K562 (cell line): ENCODE measurements around the gene CLCA1. TPM values are rescaled to one million over a fixed set of nuclear protein-coding genes. Genes with fewer than 3 reads are reported as not detected.

Experiments used
- ATAC-seq: fragments of 200-7000 bp; cut with Tn5 transposase; 3 replicates; pipeline ENCODE4 v1.9.1; 2020; ENCODE audit warnings: moderate library complexity
- BruUV-seq: library from RNA; stranded (reverse); fragments of 400-500 nt; replicated peaks from 2 replicates; lab custom pipeline; 2021; lab: Mats Ljungman, UMichigan
- CTCF ChIA-PET: fragments of 300-600 bp; formaldehyde crosslinking; extraction: SDS; loops from one replicate; lab custom pipeline; 2021; ENCODE audit warnings: low intra/inter-chr PET ratio; lab: Yijun Ruan, JAX
- POLR2A ChIA-PET: fragments of 300-600, 350-650 bp; sonication (Branson Sonifier 250); formaldehyde crosslinking; extraction: SDS; loops from one replicate; lab custom pipeline; 2021; ENCODE audit warnings: antibody characterized with exemption, inconsistent platforms; lab: Yijun Ruan, JAX
- DNase-seq, 4 experiments: peaks; one replicate each; pipeline versions ENCODE4 v3.0.0 to v3.0.0-alpha.2; 2011 to 2018; ENCODE audit warnings: low spot score in 3 of 4, mixed read lengths in 3 of 4; ENCODE audit errors: extremely low read depth in 1 of 4
- FAIRE-seq: peaks from 2 replicates; lab custom pipeline; 2011; peaks lifted over from hg19 to GRCh38; lab: Jason Lieb, UNC
- H2AFZ ChIP-seq: 2 replicates; pipeline ENCODE4 v1.6.0; 2011; ENCODE audit warnings: low read depth, low read length, control low read depth, inconsistent platforms
- H3K27ac ChIP-seq: fragments of 200-600 bp; 3 replicates; pipeline ENCODE4 v1.8.0; 2011; ENCODE audit warnings: low read depth, mild to moderate bottlenecking, control low read depth, inconsistent platforms, low read length, moderate library complexity, mixed read lengths; ENCODE audit errors: extremely low read depth
- H3K27me3 ChIP-seq, 2 experiments: fragments of 300-600 bp in 1 of 2; 2 replicates in 1 of 2; 3 replicates in 1 of 2; pipeline versions ENCODE4 v1.6.0 to v1.8.0; 2011; ENCODE audit warnings: inconsistent platforms in 2 of 2, low read length in 2 of 2, mild to moderate bottlenecking in 1 of 2, mixed read lengths in 1 of 2, moderate library complexity in 1 of 2; ENCODE audit not compliant: control insufficient read depth in 2 of 2, insufficient read depth in 2 of 2
- H3K36me3 ChIP-seq: fragments of 300-600 bp; 3 replicates; pipeline ENCODE4 v1.8.0; 2011; ENCODE audit warnings: mild to moderate bottlenecking, low read length, inconsistent platforms; ENCODE audit not compliant: control insufficient read depth, insufficient read depth
- H3K4me1 ChIP-seq, 2 experiments: fragments of 200-600 bp in 1 of 2; replicated peaks in 1 of 2; 2 replicates in 1 of 2; 3 replicates in 1 of 2; pipeline versions ENCODE4 v1.5.1 to v1.8.0; 2011; ENCODE audit warnings: inconsistent platforms in 2 of 2, low read length in 2 of 2, mild to moderate bottlenecking in 1 of 2, mixed read lengths in 1 of 2, moderate library complexity in 1 of 2; ENCODE audit not compliant: control insufficient read depth in 2 of 2, insufficient read depth in 2 of 2
- H3K4me2 ChIP-seq: 2 replicates; pipeline ENCODE4 v1.6.1; 2011; ENCODE audit warnings: low read length, control low read depth, inconsistent platforms, mixed read lengths; ENCODE audit not compliant: insufficient read depth
- H3K4me3 ChIP-seq: fragments of 200-600 bp; sonication (generic), shearing (Covaris generic); 2 replicates; pipeline ENCODE4 v1.5.1; 2016; ENCODE audit warnings: control low read depth, inconsistent platforms
- H3K79me2 ChIP-seq: fragments of 200-600 bp; 3 replicates; pipeline ENCODE4 v1.8.0; 2011; ENCODE audit warnings: low read length, inconsistent platforms; ENCODE audit not compliant: control insufficient read depth, insufficient read depth
- H3K9ac ChIP-seq, 2 experiments: 2 replicates each; pipeline versions ENCODE4 v1.6.0 to v1.6.1; 2011; ENCODE audit warnings: low read depth in 2 of 2, low read length in 2 of 2, control low read depth in 1 of 2, inconsistent platforms in 1 of 2, mild to moderate bottlenecking in 1 of 2, mixed read lengths in 1 of 2; ENCODE audit not compliant: insufficient read depth in 1 of 2
- H3K9me1 ChIP-seq: one replicate; pipeline ENCODE4 v1.6.0; 2011; ENCODE audit warnings: inconsistent platforms, mild to moderate bottlenecking, low read length, moderate library complexity; ENCODE audit not compliant: control insufficient read depth, insufficient read depth
- H3K9me3 ChIP-seq: replicated peaks from 2 replicates; pipeline ENCODE4 v1.5.1; 2011; ENCODE audit warnings: low read depth, low read length, inconsistent platforms; ENCODE audit not compliant: control insufficient read depth, insufficient read depth
- H4K20me1 ChIP-seq: replicated peaks from 2 replicates; pipeline ENCODE4 v1.6.1; 2011; ENCODE audit warnings: low read length, inconsistent platforms, mixed read lengths; ENCODE audit not compliant: control insufficient read depth, insufficient read depth
- FOSL1 ChIP-seq: fragments of 200-800 bp; sonication (Bioruptor generic); conservative IDR thresholded peaks from 2 replicates; pipeline ENCODE4 v1.6.1; 2016; ENCODE audit warnings: missing genetic modification characterization, missing compliant biosample characterization
- HNRNPH1 ChIP-seq: fragments of 200-400 bp; formaldehyde crosslinking; optimal IDR thresholded peaks from 2 replicates; pipeline ENCODE3; 2017; ENCODE audit warnings: low read depth, mild to moderate bottlenecking, low read length, moderate library complexity
- KDM5B ChIP-seq: fragments of 200-600 bp; sonication (generic); IDR thresholded peaks from 2 replicates; pipeline ENCODE4 v1.6.1; 2012; ENCODE audit warnings: low read depth, mild to moderate bottlenecking, moderate library complexity, low read length, control low read depth, inconsistent platforms; ENCODE audit not compliant: insufficient replicate concordance
- LCOR ChIP-seq: sonication (generic); formaldehyde crosslinking; IDR thresholded peaks from 2 replicates; pipeline ENCODE4 v1.8.0; 2022; ENCODE audit warnings: mild to moderate bottlenecking, missing genetic modification reagents
- SMAD2 ChIP-seq: fragments of 150-350 bp; IDR thresholded peaks from 2 replicates; pipeline ENCODE4 v1.6.1; 2014; ENCODE audit warnings: low read depth, mild to moderate bottlenecking, low read length
- TBL1XR1 ChIP-seq, 2 experiments: IDR thresholded peaks; 2 replicates each; pipeline ENCODE4 v1.6.1; 2012; ENCODE audit warnings: improper control_type of control experiment in 2 of 2, low read length in 2 of 2, mild to moderate bottlenecking in 1 of 2
- ZNF134 ChIP-seq: fragments of 250-450 bp; sonication (Bioruptor Pico); conservative IDR thresholded peaks from 2 replicates; pipeline ENCODE4 v1.4.0; 2020
- ZNF23 ChIP-seq: fragments of 250-450 bp; sonication (Bioruptor Pico); IDR thresholded peaks from 2 replicates; pipeline ENCODE4 v1.4.0; 2020; ENCODE audit warnings: mild to moderate bottlenecking
- in situ Hi-C: fragments of 300-500 bp; cut with MboI; formaldehyde crosslinking; loops from 4 replicates; pipeline ENCODE4 v1.15.0; 2018; ENCODE audit warnings: inconsistent platforms, mixed read lengths
- intact Hi-C: fragments of 100-400 bp; cut with micrococcal nuclease; formaldehyde crosslinking; loops from 2 replicates; pipeline ENCODE4 v1.14.2; 2022
- polyA plus RNA-seq, 8 experiments: library from polyadenylated mRNA; depleted of rRNA in 4 of 8; stranded (reverse) in 5 of 8; unstranded in 3 of 8; fragments of >200 nt; fragmentation: Nextera tagmentation in 2 of 8; fragmentation: Illumina TruSeq in 1 of 8; extraction: Ambion mirVana in 2 of 8; extraction: Trizol in 1 of 8; gene quantifications; 2 replicates each; pipeline versions ENCODE4 v1.2.1 to v1.2.3, GENCODE V29; 2011 to 2014; ENCODE audit warnings: inconsistent platforms in 1 of 8, missing spikeins in 1 of 8
- total RNA-seq, 7 experiments: library from RNA; depleted of rRNA in 6 of 7; stranded (reverse); fragments of >200 nt in 6 of 7; fragmentation: Illumina TruSeq in 2 of 7; extraction: Trizol in 2 of 7; gene quantifications; 2 replicates each; pipeline versions ENCODE4 v1.2.1 to v1.2.3, GENCODE V29; 2011 to 2021; ENCODE audit warnings: low replicate concordance in 1 of 7

Gene CLCA1
- total and polyA plus RNA-seq, 9 of the 15 experiments (the other 6 are each of a cell fraction or from before 2014, with no cell fraction given): 0.03 to 0.08 (median 0.04) TPM; not detected in 6

- no peak for TF ChIP-seq KDM5B
- TF ChIP-seq ZNF23 (CRISPR knock-in tag): no peak
These were observed 45.3 kb upstream of the CLCA1 start (continued) for GRCh38 chr1:86423473-86423872.

- no peak for FAIRE-seq
These were observed 44.9 kb upstream of the CLCA1 start, which contains the start of gene CLCA2 for GRCh38 chr1:86423873-86424272. Gene CLCA2 (plus strand): TSS chr1:86424171. CDS start chr1:86424248, 77 bp downstream.

More at GRCh38 chr1:86423873-86424272, 44.9 kb upstream of the CLCA1 start, which contains the start of gene CLCA2:
- H3K4me3 ChIP-seq: no peak within 1 kb of the TSS
- POLR2A ChIA-PET: no interaction called here
- H3K4me2 ChIP-seq: no peak within 1 kb of the TSS
- no peaks in the 10 kb centered on the region for H3K36me3 ChIP-seq
- H3K27ac ChIP-seq: no peak within 1 kb of the TSS
- TF ChIP-seq LCOR (CRISPR knock-in tag) (no peak), ZNF134 (CRISPR knock-in tag) (no peak), TBL1XR1 (IDR thresholded peaks at IDR 0.05; ENCODE audit: low read length in 2 of 2) (no peak), HNRNPH1 (no peak), FOSL1 (tag) (no peak), SMAD2 (no peak)
- TF ChIP-seq, all 486 proteins: peak for 0
- H3K4me1 ChIP-seq: no peaks in the 10 kb centered on the region
- H3K9me3 ChIP-seq: no peaks in the 10 kb centered on the region
- CTCF ChIA-PET: no interaction called here
- H4K20me1 ChIP-seq: no peaks in the 10 kb centered on the region
- no peaks in the 10 kb centered on the region for H3K27me3 ChIP-seq
- ATAC-seq (no peak), DNase-seq (no peak)
- in situ Hi-C loops (no loop called here), intact Hi-C loops (no loop called here)
- no peaks in the 10 kb centered on the region for H3K9me1 ChIP-seq
- BruUV-seq: no TSS peak
- H2AFZ ChIP-seq: no peak within 1 kb of the TSS
- H3K79me2 ChIP-seq: no peaks in the 10 kb centered on the region
- no peak within 1 kb of the TSS for H3K9ac ChIP-seq
